GM12801 (cell line): ENCODE measurements around the gene KLK4.

Experiments used
- CTCF ChIP-seq: IDR thresholded peaks from one replicate; pipeline ENCODE4 v1.5.1; 2011; ENCODE audit warnings: control low read depth; ENCODE audit not compliant: insufficient read length; ENCODE audit errors: extremely low read depth

Gene KLK4

GRCh38 chr19:50898018-50898417, 13.2 kb downstream of the KLK4 start:
- no peak for TF ChIP-seq CTCF

GRCh38 chr19:50897612-50898011, 13.6 kb downstream of the KLK4 start:
- no peak for TF ChIP-seq CTCF

- TF ChIP-seq CTCF: no peak
Measured at GRCh38 chr19:50897191-50897607, 14.0 kb downstream of the KLK4 start.

GRCh38 chr19:50896591-50897190, 14.5 kb downstream of the KLK4 start:
- TF ChIP-seq CTCF: no peak

- TF ChIP-seq CTCF: no peak
Measured at GRCh38 chr19:50894478-50895356, 16.5 kb downstream of the KLK4 start.

GRCh38 chr19:50893047-50893736, 18.0 kb downstream of the KLK4 start:
- TF ChIP-seq CTCF: no peak

GRCh38 chr19:50891253-50891625, 20.0 kb downstream of the KLK4 start:
- no peak for TF ChIP-seq CTCF
